Keratinocyte (primary cell): ENCODE measurements around the gene RBM3. TPM values are rescaled to one million over a fixed set of nuclear protein-coding genes. Genes with fewer than 3 reads are reported as not detected.

Experiments
- DNase-seq: peaks from one replicate; pipeline ENCODE4 v3.0.0-alpha.2; 2011; ENCODE audit warnings: low read depth, missing footprints, low spot score
- FAIRE-seq: peaks from 2 replicates; lab custom pipeline; 2011; peaks lifted over from hg19 to GRCh38; lab: Jason Lieb, UNC
- H2AFZ ChIP-seq: 2 replicates; pipeline ENCODE4 v1.6.0; 2012; ENCODE audit warnings: low read length, control low read depth, inconsistent platforms; ENCODE audit not compliant: control insufficient read depth
- H3K27ac ChIP-seq: 2 replicates; pipeline ENCODE4 v1.5.1; 2011; ENCODE audit warnings: low read length; ENCODE audit not compliant: control insufficient read depth, insufficient read depth
- H3K27me3 ChIP-seq: 3 replicates; pipeline ENCODE4 v1.6.0; 2011; ENCODE audit warnings: low read length; ENCODE audit not compliant: control insufficient read depth, insufficient read depth; ENCODE audit errors: extremely low read depth
- H3K36me3 ChIP-seq, 2 experiments: 2 replicates in 1 of 2; 3 replicates in 1 of 2; pipeline ENCODE4 v1.5.1; 2011; ENCODE audit warnings: low read length in 2 of 2, mild to moderate bottlenecking in 1 of 2; ENCODE audit not compliant: control insufficient read depth in 2 of 2, insufficient read depth in 2 of 2; ENCODE audit errors: extremely low read depth in 1 of 2
- H3K4me1 ChIP-seq: 3 replicates; pipeline ENCODE4 v1.5.1; 2011; ENCODE audit warnings: low read length; ENCODE audit not compliant: control insufficient read depth, insufficient read depth; ENCODE audit errors: extremely low read depth
- H3K4me2 ChIP-seq: 3 replicates; pipeline ENCODE4 v1.6.0; 2011; ENCODE audit warnings: low read depth, low read length; ENCODE audit not compliant: control insufficient read depth, insufficient read depth; ENCODE audit errors: extremely low read depth
- H3K4me3 ChIP-seq, 3 experiments: fragments of 200-600 bp in 1 of 3; sonication (generic) in 1 of 3; 2 replicates in 2 of 3; 3 replicates in 1 of 3; pipeline ENCODE4 v1.5.1; 2011 to 2016; ENCODE audit warnings: low read length in 3 of 3, mild to moderate bottlenecking in 3 of 3, control low read depth in 2 of 3, inconsistent platforms in 1 of 3, low read depth in 1 of 3, mixed read lengths in 1 of 3, mixed run types in 1 of 3, moderate library complexity in 1 of 3; ENCODE audit not compliant: control insufficient read depth in 2 of 3, insufficient read depth in 2 of 3; ENCODE audit errors: extremely low read depth in 1 of 3
- H3K79me2 ChIP-seq: 2 replicates; pipeline ENCODE4 v1.6.0; 2012; ENCODE audit warnings: low read length; ENCODE audit not compliant: control insufficient read depth, insufficient read depth
- H3K9ac ChIP-seq: 3 replicates; pipeline ENCODE4 v1.6.0; 2011; ENCODE audit warnings: low read length; ENCODE audit not compliant: control insufficient read depth, insufficient read depth; ENCODE audit errors: extremely low read depth
- H3K9me1 ChIP-seq: 3 replicates; pipeline ENCODE4 v1.6.0; 2011; ENCODE audit warnings: low read length; ENCODE audit not compliant: control insufficient read depth, insufficient read depth; ENCODE audit errors: extremely low read depth
- H3K9me3 ChIP-seq: 2 replicates; pipeline ENCODE4 v1.5.1; 2012; ENCODE audit warnings: low read depth, low read length; ENCODE audit not compliant: control insufficient read depth
- H4K20me1 ChIP-seq: 3 replicates; pipeline ENCODE4 v1.6.0; 2011; ENCODE audit warnings: low read length; ENCODE audit not compliant: control insufficient read depth, insufficient read depth; ENCODE audit errors: extremely low read depth
- CTCF ChIP-seq, 3 experiments: IDR thresholded peaks in 1 of 3; conservative IDR thresholded peaks in 1 of 3; optimal IDR thresholded peaks in 1 of 3; 2 replicates in 2 of 3; 3 replicates in 1 of 3; pipeline versions ENCODE3 to v1.5.1; 2011; ENCODE audit warnings: low read length in 3 of 3, mild to moderate bottlenecking in 3 of 3, moderate library complexity in 2 of 3, control low read depth in 1 of 3, inconsistent platforms in 1 of 3; ENCODE audit not compliant: insufficient read depth in 2 of 3; ENCODE audit errors: extremely low read depth in 1 of 3
- EZH2 ChIP-seq: IDR thresholded peaks from one replicate; pipeline ENCODE4 v1.6.1; 2012; ENCODE audit warnings: inconsistent platforms, mild to moderate bottlenecking, low read length, moderate library complexity
- dilution Hi-C: fragments of 300-500 bp; cut with MboI; formaldehyde crosslinking; loops from one replicate; pipeline ENCODE4 v1.7.0; 2020; ENCODE audit warnings: low sequenced_read_pairs; ENCODE audit not compliant: extremely low pct_ligation_motif_present
- polyA plus RNA-seq, 5 experiments: library from polyadenylated mRNA; depleted of rRNA in 3 of 5; stranded (reverse) in 3 of 5; stranded (forward) in 1 of 5; unstranded in 1 of 5; fragments of >200 nt; gene quantifications; 1 replicate in 1 of 5; 2 replicates in 3 of 5; 3 replicates in 1 of 5; pipeline versions ENCODE4 v1.2.1 to v1.2.3, GENCODE V29; 2011 to 2012; ENCODE audit warnings: missing spikeins in 2 of 5, low read depth in 1 of 5, low replicate concordance in 1 of 5
- small RNA-seq, 3 experiments: library from RNA; depleted of rRNA; stranded (forward); fragments of <200 nt; gene quantifications; one replicate each; pipeline ENCODE3, GENCODE V24; 2012; ENCODE audit warnings: low read depth in 3 of 3, low replicate concordance in 1 of 3; ENCODE audit not compliant: insufficient read length in 3 of 3

Gene RBM3
- polyA plus RNA-seq, 1 donor (not counting 4 experiments of a cell fraction or from before 2014, with no cell fraction given): 327 TPM

DNA sequence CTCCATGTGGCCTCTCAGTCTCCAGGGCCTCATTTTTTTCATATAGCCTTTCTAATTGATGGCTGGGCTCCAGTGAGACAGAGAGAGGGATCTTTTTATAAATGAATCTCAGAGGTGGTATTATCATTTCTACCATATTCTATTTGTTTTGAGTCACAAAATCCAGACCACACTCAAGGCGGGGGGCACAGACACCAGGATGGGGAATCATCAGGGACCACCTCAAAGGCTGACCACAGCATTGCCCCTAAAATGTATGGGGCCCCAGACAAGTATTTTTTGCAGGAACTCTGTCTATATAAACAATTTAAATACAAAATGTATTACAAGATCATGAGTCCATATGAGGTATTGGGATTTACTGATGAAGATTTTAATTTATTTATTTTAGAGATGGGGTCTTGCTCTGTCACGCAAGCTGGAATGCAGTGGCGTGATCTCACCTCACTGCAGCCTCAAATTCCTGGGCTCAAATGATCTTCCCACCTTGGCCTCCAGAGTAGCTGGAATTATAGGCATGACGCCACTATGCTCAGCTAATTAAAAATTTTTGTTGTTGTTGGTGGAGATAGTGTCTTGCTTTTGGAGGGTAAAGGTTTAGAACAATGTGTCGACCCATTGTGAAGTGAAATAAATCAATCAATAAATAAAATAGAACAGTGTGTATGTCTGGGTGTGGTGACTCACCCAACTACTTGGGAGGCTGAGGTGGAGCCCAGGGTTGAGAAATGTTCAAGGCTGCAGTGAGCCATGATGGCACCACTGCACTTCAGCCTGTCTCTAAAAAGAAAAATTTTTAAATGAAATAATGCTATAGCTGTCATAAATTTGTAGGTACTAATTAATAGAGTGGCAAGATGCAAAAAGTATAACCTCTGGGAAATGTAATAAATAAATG lies 52.4 kb downstream of the RBM3 start:
- Histone ChIP-seq H3K36me3 (no peaks in the 10 kb centered on the region), H3K4me3 (no peak overlapping the region), H3K9me3 (no peaks in the 10 kb centered on the region), H4K20me1 (no peaks in the 10 kb centered on the region), H3K4me2 (no peak overlapping the region), H3K79me2 (no peaks in the 10 kb centered on the region), H3K27me3 (no peaks in the 10 kb centered on the region), H3K9ac (no peak overlapping the region), H3K4me1 (no peaks in the 10 kb centered on the region), H2AFZ (no peak overlapping the region), H3K9me1 (no peaks in the 10 kb centered on the region), H3K27ac (no peak overlapping the region)
- TF ChIP-seq CTCF (optimal IDR thresholded peaks at IDR 0.05 in 1 of 3, IDR thresholded peaks at IDR 0.05 in 1 of 3, conservative IDR thresholded peaks at IDR 0.05 in 1 of 3; ENCODE audit: extremely low read depth in 1 of 3, insufficient read depth in 2 of 3, low read length in 3 of 3) (no peak), EZH2 (no peak)
- dilution Hi-C loops: no loop called here
- FAIRE-seq (no peak), DNase-seq (no peak)

Small RNAs within 50 kb of the gene (small RNA-seq; reads per million reads assigned to genes)
- gene MRPL32P1: 0 reads per million in 3 experiments

Other genes with a start within 250 kb of the RBM3 start
- gene SSX3, start 217.8 kb upstream of the RBM3 start, polyA plus RNA-seq: not detected in 3 replicates
- not detected in 3 replicates for gene SSX4, start 190.9 kb upstream of the RBM3 start, polyA plus RNA-seq
- gene SSX4B, start 162.5 kb upstream of the RBM3 start, polyA plus RNA-seq: not detected in 3 replicates
- 199 to 339 TPM (median 316 TPM) in 3 replicates for gene SLC38A5, start 104.2 kb upstream of the RBM3 start, polyA plus RNA-seq
- 60.6 to 93.4 TPM (median 62.7 TPM) in 3 replicates for gene FTSJ1, start 98.3 kb upstream of the RBM3 start, polyA plus RNA-seq
- gene PORCN, start 65.5 kb upstream of the RBM3 start, polyA plus RNA-seq: 52.2 to 78.4 TPM (median 69.3 TPM) in 3 replicates
- gene EBP, start 52.7 kb upstream of the RBM3 start, polyA plus RNA-seq: 157 to 285 TPM (median 194 TPM) in 3 replicates
- gene TBC1D25, start 34.8 kb upstream of the RBM3 start, polyA plus RNA-seq: 6.1 to 11.9 TPM (median 9.2 TPM) in 3 replicates
- gene WDR13, start 23.0 kb downstream of the RBM3 start, polyA plus RNA-seq: 32.8 to 48.0 TPM (median 40.6 TPM) in 3 replicates
- 0.05 to 0.09 TPM (median 0.07 TPM) in 3 replicates for gene WAS, start 109.3 kb downstream of the RBM3 start, polyA plus RNA-seq
- gene SUV39H1, start 122.2 kb downstream of the RBM3 start, polyA plus RNA-seq: 3.1 to 9.4 TPM (median 4.9 TPM) in 3 replicates
- not detected in 3 replicates for gene GLOD5, start 187.3 kb downstream of the RBM3 start, polyA plus RNA-seq
- not detected in 3 replicates for gene GATA1, start 212.1 kb downstream of the RBM3 start, polyA plus RNA-seq
- gene HDAC6, start 227.6 kb downstream of the RBM3 start, polyA plus RNA-seq: 20.3 to 21.9 TPM (median 21.9 TPM) in 3 replicates